Measurements from ENCODE around the gene EPHA4.

GRCh38 chr2:221524158-221524557 lies 47.9 kb downstream of the EPHA4 start:
- TF ChIP-seq, protein P1, sequence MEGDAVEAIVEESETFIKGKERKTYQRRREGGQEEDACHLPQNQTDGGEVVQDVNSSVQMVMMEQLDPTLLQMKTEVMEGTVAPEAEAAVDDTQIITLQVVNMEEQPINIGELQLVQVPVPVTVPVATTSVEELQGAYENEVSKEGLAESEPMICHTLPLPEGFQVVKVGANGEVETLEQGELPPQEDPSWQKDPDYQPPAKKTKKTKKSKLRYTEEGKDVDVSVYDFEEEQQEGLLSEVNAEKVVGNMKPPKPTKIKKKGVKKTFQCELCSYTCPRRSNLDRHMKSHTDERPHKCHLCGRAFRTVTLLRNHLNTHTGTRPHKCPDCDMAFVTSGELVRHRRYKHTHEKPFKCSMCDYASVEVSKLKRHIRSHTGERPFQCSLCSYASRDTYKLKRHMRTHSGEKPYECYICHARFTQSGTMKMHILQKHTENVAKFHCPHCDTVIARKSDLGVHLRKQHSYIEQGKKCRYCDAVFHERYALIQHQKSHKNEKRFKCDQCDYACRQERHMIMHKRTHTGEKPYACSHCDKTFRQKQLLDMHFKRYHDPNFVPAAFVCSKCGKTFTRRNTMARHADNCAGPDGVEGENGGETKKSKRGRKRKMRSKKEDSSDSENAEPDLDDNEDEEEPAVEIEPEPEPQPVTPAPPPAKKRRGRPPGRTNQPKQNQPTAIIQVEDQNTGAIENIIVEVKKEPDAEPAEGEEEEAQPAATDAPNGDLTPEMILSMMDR (IDR thresholded peaks at IDR 0.05; ENCODE audit: low read depth, low read length): no peak
- no peak for TF ChIP-seq EZH2phosphoT487 (IDR thresholded peaks at IDR 0.05; ENCODE audit: low read depth)
